Sciatic nerve (tissue), 2 donors: ENCODE results near the gene ABL2. TPM values are rescaled to one million over a fixed set of nuclear protein-coding genes. Genes with fewer than 3 reads are reported as not detected.

Source experiments
- ATAC-seq: fragments of 200-7000 bp; cut with Tn5 transposase; one replicate; pipeline ENCODE4 v1.9.1; 2020; ENCODE audit warnings: mild to moderate bottlenecking, moderate library complexity
- DNase-seq: peaks from one replicate; pipeline ENCODE4 v3.0.0-alpha.2; 2020; ENCODE audit warnings: low spot score
- intact Hi-C: fragments of 100-400 bp; cut with DNase I; formaldehyde crosslinking; loops from one replicate; pipeline ENCODE4 v1.14.2; 2022
- total RNA-seq: library from RNA; stranded (reverse); fragmentation: NEBNext Ultra II Directional; extraction: Animal tissue kit (Norgen Biotek cat#: 25700); gene quantifications from one replicate; pipeline ENCODE4 v1.2.1, GENCODE V29; 2021
- donor health status: DM: no; HTN: no; CAD: no.
- donor health status: DM: no; HTN: no; CAD: no.

Gene ABL2
- total RNA-seq, 1 donor from 2014 or later: 59.4 TPM

- ATAC-seq: no peak
- intact Hi-C loops: no loop called here
- DNase-seq: no peak
These were observed 114.3 kb downstream of the ABL2 start for GRCh38 chr1:179115181-179115580.

GRCh38 chr1:179108644-179109043 is 120.8 kb downstream of the ABL2 start:
- no peak for DNase-seq
- intact Hi-C loops: no loop called here
- ATAC-seq: no peak

- intact Hi-C loops: no loop called here
- DNase-seq: no peak
- peak; percentile 13 for ATAC-seq
These were observed 121.5 kb downstream of the ABL2 start for GRCh38 chr1:179107706-179108629.

GRCh38 chr1:179105393-179105792 is 124.1 kb downstream of the ABL2 start:
- intact Hi-C loops: no loop called here
- no peak for DNase-seq
- no peak for ATAC-seq

DNA sequence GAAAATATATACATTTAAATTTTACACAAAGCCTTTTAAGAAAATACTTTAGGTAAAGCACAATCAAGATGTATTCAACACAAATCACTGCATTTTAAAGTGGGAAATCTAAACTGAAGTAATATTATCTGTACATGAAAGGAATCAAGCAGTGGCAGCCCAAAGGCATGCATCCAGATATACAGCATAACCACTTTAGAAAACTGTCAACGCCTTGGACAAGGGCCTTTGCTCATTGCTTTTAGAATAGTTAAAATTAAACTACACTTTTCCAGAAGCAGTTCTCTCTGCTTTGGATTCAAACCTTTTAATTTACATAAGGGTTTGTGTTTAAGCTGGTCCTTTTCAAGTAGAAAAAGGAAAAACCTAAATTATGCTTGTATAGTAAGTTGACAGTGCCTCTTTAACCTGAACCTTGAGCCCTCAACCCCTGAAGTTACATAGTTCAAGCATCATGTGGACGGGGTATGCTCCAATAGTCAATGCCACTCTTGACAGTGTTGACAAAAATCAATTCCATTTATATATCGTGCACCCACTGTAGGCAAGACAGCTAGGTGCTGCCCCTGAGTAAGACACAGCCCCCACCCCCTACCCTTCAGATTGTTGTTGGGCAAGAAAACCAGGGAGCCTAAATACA is 124.7 kb downstream of the ABL2 start:
- no peak for DNase-seq
- intact Hi-C loops: no loop called here
- no peak for ATAC-seq

- intact Hi-C loops: no loop called here
- DNase-seq: no peak
- no peak for ATAC-seq
These were observed 125.5 kb downstream of the ABL2 start for GRCh38 chr1:179103999-179104398.

DNA sequence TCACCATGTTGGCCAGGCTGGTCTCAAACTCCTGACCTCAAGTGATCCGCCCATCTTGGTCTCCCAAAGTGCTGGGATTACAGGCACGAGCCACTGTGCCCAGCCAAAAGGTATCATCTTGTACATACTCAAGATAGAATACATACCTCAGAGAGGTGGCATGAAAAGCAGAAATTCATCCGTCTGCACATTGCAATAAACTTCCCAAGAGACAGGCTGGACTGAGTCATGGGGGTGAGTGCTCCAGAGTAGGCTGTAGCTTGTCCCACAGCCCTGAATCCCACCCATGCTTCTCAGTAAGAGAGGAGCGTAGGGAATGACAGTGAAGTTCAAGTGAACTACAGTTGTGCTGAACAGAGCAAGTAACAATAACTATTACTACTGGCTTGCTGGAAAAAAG is 127.9 kb downstream of the ABL2 start:
- intact Hi-C loops: no loop called here
- DNase-seq (no peak), ATAC-seq (no peak)

DNA sequence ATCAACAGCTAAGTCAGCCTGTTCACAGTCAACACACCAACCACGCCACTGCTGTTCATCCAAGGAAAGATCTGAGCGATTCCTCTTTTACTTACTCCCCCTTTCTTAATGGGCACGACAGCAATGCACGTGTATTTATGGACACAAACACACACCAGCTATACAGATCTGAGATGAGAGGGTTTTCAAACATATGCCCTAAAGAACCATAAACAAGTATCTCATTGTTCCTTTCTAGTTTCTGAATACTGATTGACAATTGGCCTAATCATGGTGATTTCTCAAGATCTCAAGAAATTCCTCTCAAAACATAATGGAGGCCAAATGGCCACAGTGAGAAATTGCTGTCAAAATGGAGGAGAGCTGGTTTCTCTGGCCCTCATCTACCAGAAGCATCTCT is 129.6 kb downstream of the ABL2 start:
- DNase-seq (no peak), ATAC-seq (no peak)
- intact Hi-C loops: no loop called here

DNA sequence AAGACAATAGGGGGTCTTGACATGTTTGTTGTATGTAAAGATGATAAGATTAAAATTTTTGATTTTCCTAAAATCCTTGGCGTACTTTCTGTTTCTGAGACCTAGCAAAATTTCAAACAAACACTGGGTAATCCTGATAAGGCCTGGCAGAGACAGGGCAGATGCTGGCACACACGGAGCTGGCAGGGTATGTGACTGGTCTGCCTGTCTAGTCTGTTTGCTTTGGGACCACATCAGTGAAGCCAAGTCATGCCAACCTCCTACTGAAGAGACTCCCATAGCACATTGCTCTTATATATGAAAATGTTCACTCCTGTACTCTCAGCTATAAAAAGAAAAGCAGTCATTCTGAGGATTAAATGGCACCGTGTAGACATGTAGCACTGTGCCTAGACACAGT is 133.6 kb downstream of the ABL2 start:
- ATAC-seq: no peak
- intact Hi-C loops: no loop called here
- DNase-seq: no peak

DNA sequence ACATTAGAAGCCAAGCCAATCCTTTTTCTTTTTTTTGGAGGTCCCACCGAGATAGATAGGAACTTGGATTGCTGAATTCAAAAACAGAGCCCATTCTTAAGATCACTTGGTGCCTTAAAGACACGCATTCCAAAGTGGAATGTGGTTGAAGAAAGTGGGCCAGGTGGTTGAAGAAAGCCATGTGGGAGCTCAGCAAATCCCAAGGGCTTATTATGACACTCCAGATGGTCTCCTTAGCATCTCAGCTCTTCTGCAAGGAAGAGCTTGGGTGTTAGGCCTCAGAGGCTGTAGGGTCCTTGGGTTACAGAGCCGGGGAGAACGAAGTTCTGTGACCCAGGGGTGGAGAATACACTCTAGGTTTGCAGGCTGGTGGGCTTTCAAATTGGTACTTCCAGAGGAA is 134.1 kb downstream of the ABL2 start:
- DNase-seq (no peak), ATAC-seq (no peak)
- intact Hi-C loops: no loop called here

GRCh38 chr1:179094818-179095217 is 134.7 kb downstream of the ABL2 start:
- no peak for ATAC-seq
- no peak for DNase-seq
- intact Hi-C loops: no loop called here

DNA sequence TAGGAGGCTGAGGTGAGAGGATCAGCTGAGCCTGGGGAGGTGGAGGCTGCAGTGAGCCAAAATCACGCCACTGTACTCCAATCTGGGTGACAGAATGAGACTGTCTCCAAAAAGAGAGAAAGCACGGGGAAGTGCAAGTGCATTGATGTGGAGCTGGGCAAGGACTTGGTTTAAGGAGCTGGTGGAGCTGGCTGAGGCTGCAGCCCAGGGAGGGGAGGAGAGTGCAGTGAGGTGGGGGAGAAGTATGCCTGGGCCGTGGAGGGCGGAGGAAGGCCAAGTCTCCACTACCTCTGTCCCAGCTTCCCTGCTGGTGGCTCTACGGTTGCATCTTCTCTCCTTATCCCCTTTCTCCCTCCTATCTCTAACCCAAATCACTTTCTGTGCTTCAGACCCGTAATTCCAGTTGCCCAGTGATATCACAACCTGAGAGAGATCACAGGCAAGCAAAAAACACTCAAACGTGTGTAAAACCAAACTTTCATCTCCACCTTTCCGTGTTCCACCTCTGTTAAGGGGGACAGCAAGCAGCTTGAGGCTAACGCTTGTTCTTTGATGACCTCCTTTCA is 136.5 kb downstream of the ABL2 start:
- DNase-seq (no peak), ATAC-seq (no peak)
- intact Hi-C loops: no loop called here

GRCh38 chr1:179091691-179092165 is 137.7 kb downstream of the ABL2 start:
- ATAC-seq: peak; percentile 86
- no peak for DNase-seq
- intact Hi-C loops: no loop called here

DNA sequence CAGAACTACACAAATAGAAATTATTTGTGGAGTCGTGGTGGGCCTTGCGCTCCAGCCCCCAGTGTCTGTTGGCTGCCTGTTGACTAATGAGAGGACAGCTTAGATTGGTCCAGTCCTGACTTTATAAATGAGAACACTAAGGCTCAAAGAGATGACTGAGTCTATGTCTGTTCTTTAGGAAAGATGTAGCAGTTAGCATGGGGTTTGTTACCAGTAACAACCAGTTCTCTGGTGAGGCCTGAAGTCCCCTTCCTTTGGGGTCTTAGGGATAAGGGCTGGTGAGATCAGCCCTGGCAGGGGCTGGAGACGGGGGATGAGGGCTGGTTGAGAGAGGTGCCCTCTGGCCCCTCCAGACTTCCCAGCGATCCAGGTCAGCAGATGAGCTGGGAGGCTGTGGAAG is 138.6 kb downstream of the ABL2 start:
- ATAC-seq: no peak
- intact Hi-C loops: no loop called here
- no peak for DNase-seq

DNA sequence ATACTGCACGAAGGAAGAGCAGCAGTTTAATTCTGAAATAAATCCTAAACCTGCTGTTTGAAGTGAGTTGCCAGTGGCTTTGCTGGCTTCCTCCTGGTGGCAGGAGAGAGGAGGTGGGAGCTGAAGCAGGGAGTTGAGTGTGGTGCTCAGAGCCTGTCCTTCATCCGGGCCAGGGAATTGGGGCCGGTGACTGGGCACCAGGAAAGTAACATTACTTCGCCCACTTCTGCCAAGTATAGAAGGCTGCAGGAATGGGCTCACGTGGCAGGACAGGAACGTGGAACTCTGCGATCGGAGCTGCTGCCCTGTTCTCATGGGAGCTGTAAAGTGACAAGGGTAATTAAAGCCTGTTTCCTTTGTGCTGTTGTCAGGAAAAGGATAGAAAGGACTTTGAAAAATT is 139.0 kb downstream of the ABL2 start:
- ATAC-seq (no peak), DNase-seq (no peak)
- intact Hi-C loops: no loop called here

DNA sequence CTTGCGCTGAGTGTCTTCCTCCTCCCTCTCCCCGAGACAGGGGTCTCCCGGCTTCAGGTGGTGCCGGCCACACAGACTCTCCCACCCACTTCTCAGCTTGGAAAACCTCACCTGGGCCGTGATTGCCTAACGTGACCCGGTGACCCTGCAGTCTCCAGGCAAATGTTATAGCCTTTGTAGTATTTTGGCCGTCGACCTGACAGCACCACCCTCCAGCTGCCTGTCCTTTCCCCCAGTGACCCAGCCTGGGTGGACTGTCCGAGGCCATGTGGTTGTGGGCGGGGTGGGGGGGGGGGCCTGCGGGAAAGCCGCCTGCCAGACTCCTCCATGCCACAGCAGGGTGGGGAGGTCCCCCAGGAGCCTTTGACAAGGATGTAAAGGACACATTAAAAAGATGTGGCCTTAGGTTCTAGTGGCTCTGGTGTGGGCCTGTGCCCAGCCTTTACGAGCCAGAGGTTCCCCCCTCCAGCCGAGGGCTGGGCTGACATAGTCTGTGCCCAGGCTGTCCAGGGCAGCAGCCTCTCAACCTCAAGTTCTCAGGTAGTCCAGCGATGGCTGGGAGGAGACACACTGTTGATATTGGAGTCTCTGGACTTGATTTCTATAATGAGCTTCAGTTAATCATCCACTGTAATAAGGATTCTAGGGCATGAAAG is 139.5 kb downstream of the ABL2 start:
- no peak for DNase-seq
- ATAC-seq: no peak
- intact Hi-C loops: no loop called here

DNA sequence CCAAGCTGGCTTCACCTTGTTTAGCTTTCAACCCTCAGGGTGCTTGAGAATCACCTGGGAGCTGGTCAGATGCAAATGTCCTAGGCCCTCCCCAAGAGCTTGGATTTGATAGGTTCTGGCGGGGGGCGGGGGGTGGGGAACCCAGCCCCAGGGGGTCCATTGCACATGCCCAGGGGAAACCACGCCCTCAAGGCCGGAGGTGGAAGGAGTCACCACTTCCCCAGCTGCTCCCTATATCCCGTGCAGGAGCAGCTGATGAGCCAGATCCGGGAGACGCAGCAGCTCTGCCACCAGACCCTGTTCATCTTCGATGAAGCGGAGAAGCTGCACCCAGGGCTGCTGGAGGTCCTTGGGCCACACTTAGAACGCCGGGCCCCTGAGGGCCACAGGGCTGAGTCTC is 141.8 kb downstream of the ABL2 start:
- intact Hi-C loops: no loop called here
- no peak for ATAC-seq
- DNase-seq: no peak

DNA sequence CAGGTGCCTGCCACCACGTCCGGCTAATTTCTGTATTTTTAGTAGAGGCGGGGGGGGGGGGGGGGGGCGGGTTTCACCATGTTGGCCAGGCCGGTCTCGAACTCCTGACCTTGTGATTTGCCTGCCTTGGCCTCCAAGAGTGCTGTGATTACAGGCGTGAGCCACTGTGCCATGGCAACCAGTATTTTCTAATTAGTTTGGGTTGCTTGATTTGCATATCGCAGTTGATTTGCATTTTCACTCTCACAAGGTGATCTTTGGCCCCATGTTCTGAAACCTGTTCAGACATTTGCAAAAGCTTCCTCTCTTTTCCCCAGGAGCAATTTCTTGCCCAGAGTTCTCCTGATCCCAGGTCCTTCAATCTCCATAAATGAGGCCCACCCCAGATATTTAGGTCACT is 145.9 kb downstream of the ABL2 start:
- intact Hi-C loops: no loop called here
- DNase-seq (no peak), ATAC-seq (no peak)

DNA sequence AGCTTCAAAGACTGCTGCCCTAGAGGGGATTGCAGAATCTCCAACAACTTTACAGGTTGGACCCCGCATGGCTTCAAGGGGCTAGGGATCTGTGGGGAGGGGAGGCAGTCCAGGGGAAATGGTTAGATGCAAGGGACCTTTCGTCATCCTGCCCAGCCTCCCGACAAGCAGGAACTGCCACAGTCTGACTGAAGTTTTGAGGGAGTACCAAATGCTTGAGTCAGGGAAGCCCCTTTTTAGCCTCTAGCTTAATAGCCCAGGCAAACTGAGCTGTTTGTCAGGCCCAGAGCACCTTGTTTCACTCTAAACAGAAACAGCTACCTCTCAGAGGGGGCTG is 146.5 kb downstream of the ABL2 start:
- DNase-seq (no peak), ATAC-seq (no peak)
- intact Hi-C loops: no loop called here
